HG02870 (cell line): ENCODE measurements around the gene LAMC3.

Experiments
- ATAC-seq: cut with Tn5 transposase; IDR thresholded peaks from one replicate; pipeline ENCODE4 v1.9.1; 2021; ENCODE audit warnings: mild to moderate bottlenecking, moderate library complexity; ENCODE audit not compliant: unreplicated experiment

LAMC3 gene

DNA sequence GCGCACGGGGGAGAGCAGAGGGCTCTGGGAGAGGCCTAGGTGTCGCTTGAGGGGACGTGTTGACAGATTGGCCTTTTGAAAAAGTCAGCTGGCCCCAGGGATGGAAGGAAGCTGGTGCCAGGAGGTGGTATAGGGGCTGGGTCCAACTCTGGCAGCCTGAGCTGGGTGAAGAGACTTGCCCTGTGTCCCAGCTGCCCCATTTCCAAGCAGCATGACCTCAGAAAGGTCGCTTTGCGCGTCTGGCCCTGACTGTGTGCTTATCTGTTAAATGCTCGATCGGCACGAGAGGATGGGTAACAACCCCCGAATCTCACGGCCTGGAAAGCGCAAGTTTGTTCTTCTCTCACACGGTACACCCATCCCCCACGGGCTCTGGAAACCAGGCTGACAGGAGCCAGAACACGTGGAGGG is 31.2 kb upstream of the LAMC3 start:
- no peak for ATAC-seq

DNA sequence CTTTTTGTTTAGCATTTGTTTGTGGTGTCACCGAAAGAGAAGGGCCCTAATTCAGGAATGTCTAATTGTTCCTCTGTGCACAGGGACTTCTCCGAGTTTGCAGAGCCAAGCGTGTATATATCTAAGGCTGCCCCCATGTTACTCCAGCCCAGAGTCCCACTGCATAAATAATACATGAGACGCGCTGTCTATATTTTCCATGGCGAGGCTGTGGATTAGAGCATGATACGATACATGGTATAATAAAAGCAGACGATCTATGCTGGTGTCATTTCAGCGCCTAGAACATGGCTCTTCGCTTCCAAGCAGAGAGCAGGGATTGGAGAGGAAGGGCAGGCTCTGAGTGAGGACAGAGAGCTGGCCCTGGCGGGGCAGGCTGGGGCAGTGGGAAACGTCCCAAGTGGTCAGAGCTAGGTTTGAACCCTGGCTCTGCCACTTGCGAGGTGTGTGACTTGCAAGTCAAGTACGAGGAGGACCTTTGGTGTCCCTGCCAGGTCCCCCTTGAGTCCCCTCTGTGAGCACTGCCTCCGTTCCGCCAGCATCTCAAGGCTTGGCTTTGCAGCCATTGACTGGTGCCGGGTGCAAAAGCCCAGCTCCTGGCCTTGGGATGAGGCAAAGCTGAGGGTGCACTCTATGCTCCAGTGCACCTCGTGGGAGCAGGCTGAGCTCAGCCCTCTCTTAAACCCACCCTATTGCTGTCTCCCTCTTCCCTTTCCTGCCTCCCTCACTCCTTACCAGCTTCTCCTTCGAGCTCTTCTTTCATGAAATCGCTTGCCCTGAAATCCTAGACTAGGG is 29.2 kb upstream of the LAMC3 start:
- ATAC-seq, result no peak

- ATAC-seq, result no peak
Observed at GRCh38 chr9:130980526-130980925, 28.4 kb upstream of the LAMC3 start.

GRCh38 chr9:130981002-130981755 is 27.8 kb upstream of the LAMC3 start:
- ATAC-seq, result no peak

DNA sequence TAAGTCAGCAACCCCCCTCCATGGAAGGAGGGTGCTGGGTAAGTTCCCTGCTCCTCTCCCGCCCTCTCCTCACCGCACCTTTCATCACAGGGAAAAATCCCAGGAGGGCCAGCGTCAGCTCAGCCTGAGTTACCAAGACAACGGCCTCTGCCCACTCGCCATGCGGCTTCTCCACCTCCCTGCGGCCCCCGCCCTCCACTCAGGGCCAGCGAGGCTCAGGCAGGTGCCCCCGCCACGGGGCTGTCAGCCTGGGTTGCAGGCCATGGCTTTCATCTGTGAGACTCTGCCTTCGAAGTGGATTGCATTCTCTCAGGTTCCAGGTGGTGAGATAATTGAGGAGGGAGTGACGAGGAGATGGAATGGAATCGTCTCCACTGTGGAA is 27.2 kb upstream of the LAMC3 start:
- no peak for ATAC-seq

GRCh38 chr9:130982636-130983358 is 26.2 kb upstream of the LAMC3 start:
- no peak for ATAC-seq

DNA sequence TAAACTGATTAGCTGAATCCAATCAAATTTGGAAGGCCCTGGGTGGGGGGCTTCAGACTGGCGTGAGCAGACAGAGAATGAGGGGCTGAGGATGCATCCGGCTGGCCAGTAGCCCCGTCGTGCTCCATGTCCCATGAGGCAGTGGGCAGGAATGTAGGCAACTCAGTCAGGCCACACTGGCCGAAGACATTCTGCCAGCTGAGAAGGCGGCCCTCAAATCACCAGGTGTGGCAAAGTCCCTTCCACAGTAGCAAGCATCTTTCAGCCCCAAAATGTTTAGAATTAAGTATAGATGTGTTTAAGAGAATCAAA is 25.7 kb upstream of the LAMC3 start:
- no peak for ATAC-seq

GRCh38 chr9:130983970-130984369 is 25.0 kb upstream of the LAMC3 start:
- no peak for ATAC-seq

DNA sequence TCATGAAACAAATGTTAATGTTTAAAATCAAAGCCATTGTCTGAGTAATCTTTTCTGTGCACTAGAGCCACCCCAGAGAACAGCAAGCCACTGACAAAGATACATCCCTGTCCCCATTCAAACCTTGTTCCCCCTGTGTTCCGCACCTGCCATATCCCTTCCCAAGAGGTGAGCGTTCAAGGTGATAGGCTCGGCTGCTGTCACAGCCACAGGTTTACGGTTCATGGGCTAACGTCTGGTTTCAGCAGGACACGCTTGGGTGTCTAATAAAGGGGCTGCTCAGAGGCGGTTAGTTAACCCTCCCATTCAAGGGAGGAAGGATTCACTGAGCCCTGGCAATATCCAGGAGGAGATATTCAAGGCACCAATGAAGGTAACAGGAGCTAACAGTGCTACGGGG is 24.5 kb upstream of the LAMC3 start:
- no peak for ATAC-seq

DNA sequence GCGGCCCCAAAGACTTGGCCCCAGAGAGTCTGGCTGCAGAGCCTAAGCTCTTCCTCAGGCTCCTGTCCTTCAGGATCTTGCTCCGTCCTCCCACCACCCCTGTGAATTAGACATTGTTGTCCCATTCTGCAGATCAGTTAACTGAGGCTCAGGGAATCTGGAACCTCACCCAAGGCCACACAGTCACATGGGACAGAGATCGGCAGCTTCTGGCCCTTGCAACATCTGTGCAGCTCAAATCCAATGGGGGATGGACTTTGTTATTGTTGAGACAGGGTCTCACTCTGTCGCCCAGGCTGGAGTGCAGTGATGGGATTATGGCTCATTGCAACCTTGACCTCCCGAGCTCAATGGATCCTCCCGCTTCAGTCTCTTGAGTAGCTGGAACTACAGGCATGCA is 23.9 kb upstream of the LAMC3 start:
- ATAC-seq, result no peak

GRCh38 chr9:130985606-130986162 is 23.3 kb upstream of the LAMC3 start:
- no peak for ATAC-seq

GRCh38 chr9:130986356-130986965 is 22.5 kb upstream of the LAMC3 start:
- ATAC-seq, result no peak

DNA sequence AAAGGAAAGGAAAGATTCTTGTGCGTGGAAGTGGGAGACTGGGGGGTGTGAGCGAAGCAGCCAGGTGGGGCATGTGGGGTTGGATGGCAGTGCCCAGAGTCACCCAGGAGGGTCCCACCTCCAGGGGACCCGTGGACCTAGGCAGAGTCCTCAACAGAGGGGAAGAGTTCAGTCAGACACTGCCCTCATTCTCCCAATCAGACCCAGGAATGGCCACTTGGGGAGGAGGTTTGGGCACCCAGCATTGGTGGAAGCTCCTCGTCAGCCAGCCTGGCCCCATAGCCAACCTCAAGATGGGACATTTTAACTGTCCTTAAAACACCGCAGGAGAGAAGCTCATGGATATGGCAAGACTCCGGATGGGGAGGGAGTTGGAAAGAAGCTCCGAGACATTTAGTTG is 21.9 kb upstream of the LAMC3 start:
- ATAC-seq, result no peak

DNA sequence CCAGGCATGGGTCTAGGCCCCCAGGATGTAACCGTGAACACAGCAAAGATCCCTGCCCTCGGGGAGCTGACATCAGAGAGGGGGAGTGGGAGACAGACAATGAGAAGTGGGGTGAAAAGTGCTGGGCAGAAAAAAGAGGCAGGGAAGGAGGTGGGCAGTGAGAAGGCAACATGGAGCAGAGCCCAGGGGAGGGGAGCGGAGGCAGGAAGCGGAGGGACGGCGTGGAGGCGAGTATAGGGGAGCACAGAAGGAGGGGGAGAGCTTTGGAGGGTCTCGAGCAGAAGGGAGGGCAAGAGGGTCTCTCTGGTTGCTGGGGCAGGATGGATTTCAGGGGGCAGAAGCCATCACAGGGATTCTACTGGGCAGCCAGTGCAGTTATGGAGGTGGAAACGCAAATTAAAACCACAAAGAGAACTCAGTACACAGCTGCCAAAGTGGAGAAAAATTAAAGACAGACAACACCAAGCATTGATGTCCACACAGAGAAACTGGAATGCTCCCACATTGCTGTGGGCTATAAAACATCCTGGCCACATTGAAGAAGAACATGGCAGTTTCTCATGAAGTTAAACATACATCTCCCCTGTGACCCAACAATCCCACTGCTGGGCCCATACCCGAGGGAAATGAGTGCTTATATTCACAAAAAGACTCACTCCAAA is 21.1 kb upstream of the LAMC3 start:
- no peak for ATAC-seq

DNA sequence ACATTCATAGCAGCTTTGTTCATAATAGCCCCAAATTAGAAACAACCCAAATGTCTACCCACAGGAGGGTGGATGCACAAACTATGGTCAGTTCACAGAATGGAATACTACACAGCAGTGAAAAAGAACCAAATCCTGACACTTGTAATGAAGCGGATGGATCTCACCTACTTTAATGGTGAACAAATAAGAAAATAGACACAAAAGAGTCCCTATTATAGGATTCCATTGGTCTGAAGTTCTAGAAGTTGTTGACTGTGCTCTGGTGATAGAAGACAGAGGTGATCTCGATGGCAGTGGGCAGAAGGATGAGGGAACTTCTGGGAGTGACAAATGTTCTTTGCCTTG is 20.6 kb upstream of the LAMC3 start:
- no peak for ATAC-seq

DNA sequence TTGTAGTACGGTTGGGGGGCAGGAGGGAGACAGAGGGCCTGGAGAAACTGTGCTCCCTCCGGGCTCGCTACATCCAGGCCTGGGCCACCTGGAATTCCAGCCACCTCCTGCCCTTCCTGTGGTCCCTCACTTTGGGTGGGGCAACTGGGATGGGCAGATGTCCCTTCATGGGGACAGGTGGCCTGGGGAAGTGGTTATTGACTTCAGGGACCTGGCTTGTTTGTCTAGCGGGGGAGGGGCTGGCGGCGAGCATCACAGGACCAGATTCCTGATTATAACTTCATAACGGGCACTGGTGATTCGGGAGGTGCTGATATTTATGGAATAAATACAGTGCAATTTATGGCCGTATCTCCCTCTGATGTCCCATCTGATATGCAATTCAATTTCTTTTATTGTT is 20.1 kb upstream of the LAMC3 start:
- ATAC-seq, result no peak

GRCh38 chr9:130989391-130989790 is 19.6 kb upstream of the LAMC3 start:
- ATAC-seq, result no peak

GRCh38 chr9:130989891-130990290 is 19.1 kb upstream of the LAMC3 start:
- ATAC-seq, result no peak

- no peak for ATAC-seq
Observed at GRCh38 chr9:130990306-130990977, 18.5 kb upstream of the LAMC3 start.
